H1 (cell line): ENCODE data around the gene GNG11.

Experiments used
- E2F6 ChIP-seq: IDR thresholded peaks from 2 replicates; pipeline ENCODE4 v1.6.1; 2012; ENCODE audit warnings: inconsistent platforms
- KDM1A ChIP-seq: fragments of 200-600, 300-600 bp; sonication (generic); IDR thresholded peaks from 2 replicates; pipeline ENCODE4 v1.7.1; 2016; ENCODE audit warnings: mild to moderate bottlenecking, low read length, borderline replicate concordance
- POLR2A ChIP-seq, 2 experiments: IDR thresholded peaks; 1 replicate in 1 of 2; 2 replicates in 1 of 2; pipeline ENCODE4 v1.6.1; 2011; ENCODE audit warnings: low read depth in 2 of 2, low read length in 2 of 2, mild to moderate bottlenecking in 2 of 2; ENCODE audit errors: control extremely low read depth in 1 of 2
- RAD21 ChIP-seq, 2 experiments: IDR thresholded peaks in 1 of 2; conservative IDR thresholded peaks in 1 of 2; 2 replicates each; pipeline ENCODE4 v1.6.1; 2011; ENCODE audit warnings: low read depth in 2 of 2, low read length in 2 of 2, improper control_type of control experiment in 1 of 2, inconsistent platforms in 1 of 2, mild to moderate bottlenecking in 1 of 2, moderate library complexity in 1 of 2
- SP1 ChIP-seq: IDR thresholded peaks from 2 replicates; pipeline ENCODE4 v1.6.1; 2011; ENCODE audit warnings: low read depth, low read length

- TF ChIP-seq E2F6 (no peak), RAD21 (IDR thresholded peaks at IDR 0.05 in 1 of 2, conservative IDR thresholded peaks at IDR 0.05 in 1 of 2; ENCODE audit: low read depth in 2 of 2, low read length in 2 of 2) (no peak), KDM1A (no peak), SP1 (no peak), POLR2A (IDR thresholded peaks at IDR 0.05; ENCODE audit: control extremely low read depth in 1 of 2, low read depth in 2 of 2, low read length in 2 of 2) (no peak)
These were observed 43.3 kb downstream of the GNG11 start for GRCh38 chr7:93964813-93965212.
